Esophagus squamous epithelium (tissue), 5 donors: ENCODE results near the gene HIPK3. TPM values are rescaled to one million over a fixed set of nuclear protein-coding genes. Genes with fewer than 3 reads are reported as not detected.
A peak's percentile ranks its signal among the peaks of the same experiment; 100 is the strongest.
"Not testable (repeated sequence)": the region's sequence is repeated elsewhere in the genome, so short reads cannot be mapped to it uniquely, and the experiment has no call there.

Experiments used
- DNase-seq: peaks from one replicate; lab custom pipeline; 2025; lab: John Stamatoyannopoulos, UW
- H3K27ac ChIP-seq, 4 donors: fragments of 200-600 bp; sonication (generic); one replicate each; pipeline ENCODE4 v1.5.1; 2016 to 2019; ENCODE audit warnings: mild to moderate bottlenecking in 1 of 4
- H3K27me3 ChIP-seq, 4 donors: fragments of 200-600 bp; sonication (generic); 1 replicate in 3 of 4; 2 replicates in 1 of 4; pipeline versions ENCODE4 v1.5.1 to v1.6.0; 2017 to 2021; ENCODE audit warnings: antibody characterized with exemption in 1 of 4
- H3K36me3 ChIP-seq, 3 donors: fragments of 200-600 bp; sonication (generic); one replicate each; pipeline ENCODE4 v1.5.1; 2016 to 2019
- H3K4me1 ChIP-seq, 3 donors: fragments of 200-600 bp; sonication (generic); one replicate each; pipeline ENCODE4 v1.5.1; 2017 to 2019
- H3K4me3 ChIP-seq, 4 donors: fragments of 200-600 bp; sonication (generic); 1 replicate in 3 of 4; 2 replicates in 1 of 4; pipeline ENCODE4 v1.5.1; 2016 to 2019; ENCODE audit warnings: mild to moderate bottlenecking in 2 of 4, moderate library complexity in 1 of 4
- H3K9me3 ChIP-seq, 3 donors: fragments of 200-600 bp; sonication (generic); one replicate each; pipeline ENCODE4 v1.5.1; 2016 to 2019
- POLR2A ChIP-seq, 4 donors: fragments of 450-650 bp; IDR thresholded peaks; one replicate each; pipeline ENCODE4 v1.6.1; 2017; ENCODE audit warnings: antibody characterized with exemption in 4 of 4, mild to moderate bottlenecking in 4 of 4, moderate library complexity in 3 of 4
- WGBS, 2 donors: methylation state at CpG; one replicate each; pipeline ENCODE4 v1.1.5; 2018; 5-methylcytosine and 5-hydroxymethylcytosine counted together
- intact Hi-C: fragments of 100-400 bp; cut with DNase I; formaldehyde crosslinking; loops from one replicate; pipeline ENCODE4 v1.15.0; 2022
- total RNA-seq, 4 donors: library from RNA; depleted of rRNA; stranded (reverse); fragments of >200 nt; gene quantifications; one replicate each; pipeline ENCODE4 v1.1.0, GENCODE V29; 2016
- TF ChIP-seq, protein P1 (sequence below), 6 experiments: fragments of 450-650 bp in 4 of 6; fragments of 200-600 bp in 2 of 6; sonication (generic) in 2 of 6; IDR thresholded peaks; one replicate each; pipeline ENCODE4 v1.5.1; 2016 to 2019; ENCODE audit warnings: antibody characterized with exemption in 6 of 6, mild to moderate bottlenecking in 4 of 6, moderate library complexity in 4 of 6
- donor health status: DM: yes; HTN: yes; CAD: no.

HIPK3 gene
- total RNA-seq, 4 donors from 2014 or later, result 43.8 to 169 (median 68.9) TPM

DNA sequence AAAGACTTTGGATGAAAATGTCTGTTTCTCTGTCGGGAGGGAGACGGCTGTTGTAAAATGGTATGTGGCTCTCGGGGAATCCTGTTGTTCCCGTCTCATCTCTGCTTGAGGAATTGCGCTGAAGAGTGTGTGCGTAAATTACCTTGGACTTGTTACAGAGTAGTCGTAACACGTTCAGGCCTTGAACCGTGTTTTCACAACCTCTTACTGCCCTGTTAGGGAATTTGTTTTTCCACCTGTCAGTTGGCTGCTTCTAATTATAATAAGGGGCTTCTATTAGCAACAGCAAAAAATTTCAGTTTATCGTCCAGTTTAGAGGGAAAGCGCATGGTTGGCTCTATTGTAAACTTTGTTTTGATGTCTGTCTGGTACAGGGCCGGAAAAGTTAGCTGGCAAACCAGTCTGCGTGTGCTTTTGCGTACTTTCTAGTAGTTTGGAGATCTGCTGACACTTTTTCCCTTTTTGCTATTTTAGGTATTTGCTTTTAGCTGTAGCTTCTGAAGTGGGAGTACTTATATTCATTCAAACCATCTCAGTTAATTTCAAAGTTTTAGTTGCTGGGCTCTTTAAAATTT, 1.5 kb downstream of the HIPK3 start:
- H3K4me3 ChIP-seq, result peak overlapping the region; percentile 82 to 95 (median 86)
- H3K9me3 ChIP-seq, result no peaks in the 10 kb centered on the region
- TF ChIP-seq, protein P1, sequence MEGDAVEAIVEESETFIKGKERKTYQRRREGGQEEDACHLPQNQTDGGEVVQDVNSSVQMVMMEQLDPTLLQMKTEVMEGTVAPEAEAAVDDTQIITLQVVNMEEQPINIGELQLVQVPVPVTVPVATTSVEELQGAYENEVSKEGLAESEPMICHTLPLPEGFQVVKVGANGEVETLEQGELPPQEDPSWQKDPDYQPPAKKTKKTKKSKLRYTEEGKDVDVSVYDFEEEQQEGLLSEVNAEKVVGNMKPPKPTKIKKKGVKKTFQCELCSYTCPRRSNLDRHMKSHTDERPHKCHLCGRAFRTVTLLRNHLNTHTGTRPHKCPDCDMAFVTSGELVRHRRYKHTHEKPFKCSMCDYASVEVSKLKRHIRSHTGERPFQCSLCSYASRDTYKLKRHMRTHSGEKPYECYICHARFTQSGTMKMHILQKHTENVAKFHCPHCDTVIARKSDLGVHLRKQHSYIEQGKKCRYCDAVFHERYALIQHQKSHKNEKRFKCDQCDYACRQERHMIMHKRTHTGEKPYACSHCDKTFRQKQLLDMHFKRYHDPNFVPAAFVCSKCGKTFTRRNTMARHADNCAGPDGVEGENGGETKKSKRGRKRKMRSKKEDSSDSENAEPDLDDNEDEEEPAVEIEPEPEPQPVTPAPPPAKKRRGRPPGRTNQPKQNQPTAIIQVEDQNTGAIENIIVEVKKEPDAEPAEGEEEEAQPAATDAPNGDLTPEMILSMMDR (IDR thresholded peaks at IDR 0.05), result no peak
- TF ChIP-seq POLR2A (IDR thresholded peaks at IDR 0.05), result no peak
- H3K36me3 ChIP-seq, result no peaks in the 10 kb centered on the region
- peaks cover 9 to 62% (median 19%) of the 10 kb centered on the region in 3 donors for H3K4me1 ChIP-seq
- WGBS, 2 donors, result 0 to 2% methylated on average over 13 of the region's 14 CpGs
- no peak for DNase-seq
- H3K27ac ChIP-seq, result peak overlapping the region; percentile 98 to 100 (median 100)
- no peaks in the 10 kb centered on the region for H3K27me3 ChIP-seq
- intact Hi-C loops, result no loop called here

DNA sequence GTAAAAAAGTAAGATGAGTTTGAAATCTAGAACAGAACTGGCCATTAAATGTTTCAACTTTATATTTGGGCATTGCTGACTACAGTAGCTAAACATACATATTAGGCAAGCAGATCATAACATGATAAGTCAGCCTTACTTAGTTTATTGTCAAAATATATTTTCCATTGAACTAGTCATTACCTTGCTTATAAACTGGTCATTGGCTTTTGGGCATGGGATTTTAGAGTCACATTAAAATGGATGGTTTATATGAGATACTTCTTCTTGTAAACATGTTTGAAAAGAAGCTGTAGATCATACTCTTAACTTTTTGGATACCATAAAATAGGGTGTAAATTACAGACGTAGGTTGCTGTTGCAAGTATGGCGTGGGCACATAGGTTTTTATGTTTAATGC, 2.7 kb downstream of the HIPK3 start:
- H3K36me3 ChIP-seq, result no peaks in the 10 kb centered on the region
- 11 to 26% methylated on average over 2 of the region's 2 CpGs for WGBS, 2 donors
- TF ChIP-seq, protein P1 (IDR thresholded peaks at IDR 0.05), result no peak
- TF ChIP-seq POLR2A (IDR thresholded peaks at IDR 0.05), result no peak
- intact Hi-C loops, result loop anchor here (10.0 kb wide), 1 partner anchor 95 kb away; the partner anchor contains the start of gene CSTF3
- peak overlapping the region in 3 of 4 donors; percentile 85 to 95 (median 87) for H3K4me3 ChIP-seq
- peak overlapping the region; percentile 26 to 100 (median 99) for H3K27ac ChIP-seq
- H3K9me3 ChIP-seq, result no peaks in the 10 kb centered on the region
- no peaks in the 10 kb centered on the region for H3K27me3 ChIP-seq
- DNase-seq, result no peak
- H3K4me1 ChIP-seq, result peaks cover 9 to 74% (median 23%) of the 10 kb centered on the region in 3 donors

DNA sequence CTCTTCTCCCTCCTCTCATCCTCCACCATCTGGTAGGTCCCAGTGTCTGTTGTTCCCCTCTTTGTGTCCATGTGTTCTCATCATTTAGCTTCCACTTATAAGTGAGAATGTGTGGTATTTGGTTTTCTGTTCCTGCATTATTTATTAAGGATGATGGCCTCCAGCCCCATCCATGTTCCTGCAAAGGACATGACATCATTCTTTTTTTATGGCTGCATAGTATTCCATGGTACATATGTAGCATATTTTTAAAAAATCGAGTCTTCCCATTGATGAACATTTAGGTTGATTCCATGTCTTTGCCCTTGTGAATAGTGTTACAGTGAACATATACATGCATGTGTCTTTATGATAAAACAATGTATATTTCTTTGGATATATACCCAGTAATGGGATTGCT, 4.2 kb downstream of the HIPK3 start:
- Histone ChIP-seq H3K4me1 (peaks cover 9 to 75% (median 24%) of the 10 kb centered on the region in 3 donors), H3K27ac (peak overlapping the region in 3 of 4 donors; percentile 28 to 100 (median 40)), H3K4me3 (peak overlapping the region in 1 of 4 donors; percentile 35)
- H3K27me3 ChIP-seq, H3K36me3 ChIP-seq, H3K9me3 ChIP-seq, DNase-seq: not testable (repeated sequence)
- intact Hi-C loops, result loop anchor here (10.0 kb wide), 1 partner anchor 97 kb away; the partner anchor contains the start of gene CSTF3
- 90 to 93% methylated on average over 1 of the region's 1 CpG for WGBS, 2 donors

DNA sequence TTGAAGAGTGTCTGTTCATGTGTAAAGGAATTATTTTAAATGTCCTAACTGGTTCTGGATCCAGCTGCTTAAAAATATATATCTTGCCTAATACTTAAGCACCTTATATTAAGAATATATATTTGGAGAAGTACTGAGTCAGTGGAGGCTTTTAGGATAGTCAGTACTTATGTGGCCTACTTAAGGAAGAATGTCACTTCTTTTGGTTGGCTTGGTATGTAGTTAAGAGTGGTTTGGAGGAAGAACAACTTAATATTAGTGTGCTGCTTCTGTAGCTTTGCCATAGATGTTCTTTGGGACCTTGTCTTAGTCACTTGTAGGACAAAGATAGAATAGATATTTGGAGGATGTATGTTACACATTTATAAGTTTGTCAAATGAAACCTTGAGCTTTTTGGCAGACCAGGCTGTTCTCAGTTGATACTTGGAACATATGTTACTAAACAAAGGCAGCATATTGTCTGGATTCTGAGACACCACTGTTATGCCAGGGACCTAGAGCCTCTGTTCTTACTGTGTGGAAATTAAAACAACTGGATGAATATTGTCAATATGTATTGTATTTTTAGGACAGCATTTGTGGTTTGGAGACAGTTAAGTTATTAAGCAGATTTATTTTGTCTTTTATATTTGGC, 4.9 kb downstream of the HIPK3 start:
- Histone ChIP-seq H3K9me3 (no peaks in the 10 kb centered on the region), H3K4me3 (peak overlapping the region in 1 of 4 donors; percentile 35), H3K27ac (peak overlapping the region in 3 of 4 donors; percentile 28 to 54 (median 40)), H3K4me1 (peaks cover 9 to 78% (median 28%) of the 10 kb centered on the region in 3 donors), H3K27me3 (no peaks in the 10 kb centered on the region), H3K36me3 (no peaks in the 10 kb centered on the region)
- intact Hi-C loops, result loop anchor here (10.0 kb wide), 1 partner anchor 97 kb away; the partner anchor contains the start of gene CSTF3
- no peak for DNase-seq
- TF ChIP-seq, protein P1 (IDR thresholded peaks at IDR 0.05), result no peak
- no peak for TF ChIP-seq POLR2A (IDR thresholded peaks at IDR 0.05)

DNA sequence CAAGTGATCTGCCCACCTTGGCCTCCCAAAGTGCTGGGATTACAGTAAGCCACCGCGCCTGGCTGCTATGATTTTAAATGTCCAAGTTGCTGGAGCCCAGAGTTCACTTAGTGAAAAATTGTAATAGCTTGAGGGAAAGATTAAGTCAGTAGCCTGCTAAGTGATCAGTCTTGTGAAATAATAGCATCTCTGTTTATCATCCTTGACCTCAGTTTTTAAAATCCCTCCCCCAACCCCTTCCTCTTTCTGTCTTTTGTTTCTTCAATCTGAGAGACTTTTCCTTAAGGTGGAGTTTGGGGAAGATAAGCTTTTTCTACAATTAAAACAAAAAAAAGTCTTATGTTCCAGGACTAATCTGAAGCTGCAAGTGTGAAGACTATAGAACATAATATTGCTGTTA, 6.4 kb downstream of the HIPK3 start:
- intact Hi-C loops, result loop anchor here (10.0 kb wide), 1 partner anchor 99 kb away; the partner anchor contains the start of gene CSTF3
- no peak for DNase-seq
- peak overlapping the region in 3 of 4 donors; percentile 17 to 65 (median 54) for H3K27ac ChIP-seq
- H3K4me1 ChIP-seq, result peaks cover 9 to 92% (median 36%) of the 10 kb centered on the region in 3 donors
- no peaks in the 10 kb centered on the region for H3K27me3 ChIP-seq
- peak overlapping the region in 1 of 4 donors; percentile 40 for H3K4me3 ChIP-seq
- whole genome bisulfite sequencing, 2 donors, result 59 to 70% methylated on average over 2 of the region's 2 CpGs
- H3K9me3 ChIP-seq, result no peaks in the 10 kb centered on the region
- H3K36me3 ChIP-seq, result no peaks in the 10 kb centered on the region
- no peak for TF ChIP-seq POLR2A (IDR thresholded peaks at IDR 0.05)
- TF ChIP-seq, protein P1 (IDR thresholded peaks at IDR 0.05), result no peak
